ENCODE results near the gene RHOG. TPM values are rescaled to one million over a fixed set of nuclear protein-coding genes. Genes with fewer than 3 reads are reported as not detected.

The RHOG gene
- total and polyA plus RNA-seq, 9 of the 15 experiments (the other 6 are each of a cell fraction or from before 2014, with no cell fraction given), result 22.6 to 162 (median 80.3) TPM

- no peak for TF ChIP-seq ZBTB11 (CRISPR knock-in tag; IDR thresholded peaks at IDR 0.05)
- no peak for TF ChIP-seq YBX1 (IDR thresholded peaks at IDR 0.05)
- TF ChIP-seq ZBTB33 (CRISPR knock-in tag; IDR thresholded peaks at IDR 0.05), result no peak
- no peak for TF ChIP-seq ID3 (CRISPR knock-in tag; IDR thresholded peaks at IDR 0.05)
- TF ChIP-seq ID3 (tag; IDR thresholded peaks at IDR 0.05), result 0 out of 2 replicates have a peak, but pooled peaks have one; percentile 47
- TF ChIP-seq ZNF592 (IDR thresholded peaks at IDR 0.05), result peak; percentile 69
- TF ChIP-seq LARP7 (IDR thresholded peaks at IDR 0.05), result no peak
- no peak for TF ChIP-seq HDAC2 (IDR thresholded peaks at IDR 0.05)
- TF ChIP-seq CBFA2T3 (IDR thresholded peaks at IDR 0.05), result no peak
- TF ChIP-seq RCOR1 (IDR thresholded peaks at IDR 0.05; ENCODE audit: borderline replicate concordance in 1 of 2, low read depth in 2 of 2, low read length in 2 of 2), result 0 out of 4 replicates have a peak, but pooled peaks of 1 of the 2 experiments have one; percentile 14
- TF ChIP-seq ZBTB26 (CRISPR knock-in tag; IDR thresholded peaks at IDR 0.05), result no peak
- TF ChIP-seq PHF8 (IDR thresholded peaks at IDR 0.05; ENCODE audit: borderline replicate concordance, low read length), result peak; percentile 8; the same call in 1 of the 2 replicates
- TF ChIP-seq ZNF717 (CRISPR knock-in tag; IDR thresholded peaks at IDR 0.05), result no peak
- no peak for TF ChIP-seq THRAP3 (IDR thresholded peaks at IDR 0.05; ENCODE audit: borderline replicate concordance)
- TF ChIP-seq ZNF3 (CRISPR knock-in tag; IDR thresholded peaks at IDR 0.05), result no peak
- TF ChIP-seq MEIS2 (IDR thresholded peaks at IDR 0.05; ENCODE audit: partially characterized antibody), result no peak
- TF ChIP-seq GABPA (tag; conservative IDR thresholded peaks at IDR 0.05; ENCODE audit: low read depth), result no peak
These were observed 18.7 kb upstream of the RHOG start (continued) for GRCh38 chr11:3859373-3859881.

Data from K562 (cell line).